SK-N-SH treated with all-trans-retinoic acid at 6 μM for 48 hours (cell line): ENCODE results near the gene PALLD.

ENCODE experiments used
- ESRRG ChIP-seq: fragments of 250-450 bp; sonication (Bioruptor Pico); IDR thresholded peaks from 2 replicates; pipeline ENCODE4 v1.6.1; 2021; ENCODE audit warnings: mild to moderate bottlenecking
- PPARA ChIP-seq: fragments of 250-450 bp; sonication (Bioruptor Pico); IDR thresholded peaks from 2 replicates; pipeline ENCODE4 v1.5.0; 2020; ENCODE audit warnings: mild to moderate bottlenecking, borderline replicate concordance
- TOX ChIP-seq: fragments of 250-450 bp; sonication (Bioruptor Pico); IDR thresholded peaks from 2 replicates; pipeline ENCODE4 v1.8.0; 2021; ENCODE audit warnings: mild to moderate bottlenecking, moderate library complexity, borderline replicate concordance
- ZFP3 ChIP-seq: fragments of 250-450 bp; sonication (Bioruptor Pico); IDR thresholded peaks from 2 replicates; pipeline ENCODE4 v1.5.0; 2020; ENCODE audit warnings: mild to moderate bottlenecking, moderate library complexity
- ZFP30 ChIP-seq: fragments of 450-650 bp; formaldehyde crosslinking; IDR thresholded peaks from 2 replicates; pipeline ENCODE4 v1.5.0; 2022; ENCODE audit warnings: mild to moderate bottlenecking, moderate library complexity
- TF ChIP-seq, protein P1 (sequence below): fragments of 250-450 bp; sonication (Bioruptor Pico); IDR thresholded peaks from 2 replicates; pipeline ENCODE4 v1.8.0; 2020; ENCODE audit warnings: mild to moderate bottlenecking, moderate library complexity, borderline replicate concordance

- TF ChIP-seq, protein P1, sequence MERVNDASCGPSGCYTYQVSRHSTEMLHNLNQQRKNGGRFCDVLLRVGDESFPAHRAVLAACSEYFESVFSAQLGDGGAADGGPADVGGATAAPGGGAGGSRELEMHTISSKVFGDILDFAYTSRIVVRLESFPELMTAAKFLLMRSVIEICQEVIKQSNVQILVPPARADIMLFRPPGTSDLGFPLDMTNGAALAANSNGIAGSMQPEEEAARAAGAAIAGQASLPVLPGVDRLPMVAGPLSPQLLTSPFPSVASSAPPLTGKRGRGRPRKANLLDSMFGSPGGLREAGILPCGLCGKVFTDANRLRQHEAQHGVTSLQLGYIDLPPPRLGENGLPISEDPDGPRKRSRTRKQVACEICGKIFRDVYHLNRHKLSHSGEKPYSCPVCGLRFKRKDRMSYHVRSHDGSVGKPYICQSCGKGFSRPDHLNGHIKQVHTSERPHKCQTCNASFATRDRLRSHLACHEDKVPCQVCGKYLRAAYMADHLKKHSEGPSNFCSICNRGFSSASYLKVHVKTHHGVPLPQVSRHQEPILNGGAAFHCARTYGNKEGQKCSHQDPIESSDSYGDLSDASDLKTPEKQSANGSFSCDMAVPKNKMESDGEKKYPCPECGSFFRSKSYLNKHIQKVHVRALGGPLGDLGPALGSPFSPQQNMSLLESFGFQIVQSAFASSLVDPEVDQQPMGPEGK (CRISPR knock-in tag), result no peak
- TF ChIP-seq ZFP3 (CRISPR knock-in tag) (no peak), ZFP30 (CRISPR knock-in tag) (no peak), PPARA (CRISPR knock-in tag) (no peak), TOX (no peak), ESRRG (CRISPR knock-in tag) (no peak)
Observed at GRCh38 chr4:168565130-168565529, 68.3 kb downstream of the PALLD start.
